Adrenal gland (tissue), 12 donors: ENCODE measurements around the gene CNTNAP2. TPM values are rescaled to one million over a fixed set of nuclear protein-coding genes. Genes with fewer than 3 reads are reported as not detected.

ENCODE experiments used
- DNase-seq, 7 donors: peaks; one replicate each; pipeline ENCODE4 v3.0.0-alpha.2; 2019 to 2020
- H3K27ac ChIP-seq, 5 donors: fragments of 200-600 bp; sonication (generic) in 4 of 5; 1 replicate in 3 of 5; 2 replicates in 2 of 5; pipeline versions ENCODE4 v1.5.1 to v1.8.0; 2016 to 2020; ENCODE audit warnings: mild to moderate bottlenecking in 1 of 5
- H3K27me3 ChIP-seq: fragments of 200-600 bp; 2 replicates; pipeline ENCODE4 v1.8.0; 2021
- H3K36me3 ChIP-seq, 2 donors: fragments of 200-600 bp; replicated peaks in 1 of 2; 1 replicate in 1 of 2; 2 replicates in 1 of 2; pipeline versions ENCODE4 v1.5.1 to v1.8.0; 2018 to 2022
- H3K4me1 ChIP-seq, 2 donors: fragments of 200-600 bp; replicated peaks in 1 of 2; 1 replicate in 1 of 2; 2 replicates in 1 of 2; pipeline versions ENCODE4 v1.5.1 to v1.8.0; 2018 to 2021
- H3K4me3 ChIP-seq, 4 donors: fragments of 200-600 bp; sonication (generic) in 3 of 4; one replicate each; pipeline ENCODE4 v1.5.1; 2016 to 2018
- H3K9me3 ChIP-seq, 3 donors: fragments of 200-600 bp; sonication (generic) in 1 of 3; replicated peaks in 1 of 3; 1 replicate in 2 of 3; 2 replicates in 1 of 3; pipeline versions ENCODE4 v1.5.1 to v1.8.0; 2016 to 2021
- CTCF ChIP-seq, 6 experiments: fragments of 450-650 bp in 4 of 6; fragments of 200-600 bp in 2 of 6; sonication (generic) in 1 of 6; IDR thresholded peaks; 1 replicate in 5 of 6; 2 replicates in 1 of 6; pipeline versions ENCODE4 v1.5.1 to v1.8.0; 2016 to 2021; ENCODE audit warnings: antibody characterized with exemption in 6 of 6, mild to moderate bottlenecking in 2 of 6, moderate library complexity in 1 of 6
- POLR2A ChIP-seq, 2 donors: fragments of 450-650 bp; IDR thresholded peaks; one replicate each; pipeline ENCODE4 v1.6.1; 2017; ENCODE audit warnings: antibody characterized with exemption in 2 of 2, mild to moderate bottlenecking in 2 of 2, moderate library complexity in 1 of 2
- WGBS, 4 donors: extraction: QIAGEN DNeasy Blood & Tissue Kit in 2 of 4; methylation state at CpG; one replicate each; pipeline versions ENCODE4 v1.1.5 to v1.1.7; 2013 to 2017; 5-methylcytosine and 5-hydroxymethylcytosine counted together
- intact Hi-C, 2 donors: fragments of 100-400 bp; cut with DNase I; formaldehyde crosslinking; loops; one replicate each; pipeline versions ENCODE4 v1.14.1 to v1.15.0; 2022 to 2023
- polyA plus RNA-seq, 3 donors: library from polyadenylated mRNA; stranded (reverse); fragments of 200-250 nt in 2 of 3; fragments of 350-450 nt in 1 of 3; fragmentation: Illumina TruSeq in 1 of 3; extraction: RNeasy Lipid Tissue Mini Kit (QIAGEN cat#74804) in 1 of 3; gene quantifications; one replicate each; pipeline ENCODE4 v1.2.3, GENCODE V29; 2013 to 2014
- total RNA-seq, 9 donors: library from RNA; depleted of rRNA in 4 of 9; stranded (reverse); fragments of >200 nt in 4 of 9; fragments of 120-200 nt in 1 of 9; fragmentation: NEBNext Ultra II Directional in 1 of 9; extraction: Animal tissue kit (Norgen Biotek cat#: 25700) in 1 of 9; gene quantifications; one replicate each; pipeline versions ENCODE4 v1.1.0 to v1.2.4, GENCODE V29; 2013 to 2023
- donor health status: healthy with polysubstance abuse.
- donor health status: Bipolar disorder and iron deficiency.
- donor health status: DM: yes; HTN: yes; CAD: no.
- donor health status: DM: no; HTN: no; CAD: no.
- donor health status: DM: no; HTN: no; CAD: no.
- donor health status: DM: yes; HTN: yes; CAD: no.

CNTNAP2 gene
- total and polyA plus RNA-seq, 12 donors, result 0.14 to 6.3 (median 1.8) TPM; not detected in 2

- DNase-seq, result no peak
- Histone ChIP-seq H3K36me3 (no peaks in the 10 kb centered on the region), H3K4me1 (peaks cover 4 to 15% of the 10 kb centered on the region in 2 donors), H3K9me3 (no peaks in the 10 kb centered on the region), H3K4me3 (no peak overlapping the region), H3K27me3 (no peaks in the 10 kb centered on the region), H3K27ac (no peak overlapping the region)
- intact Hi-C loops, result no loop called here
- TF ChIP-seq CTCF (IDR thresholded peaks at IDR 0.05) (no peak), POLR2A (IDR thresholded peaks at IDR 0.05) (no peak)
- 94 to 98% (median 95%) methylated on average over 3 of the region's 3 CpGs for WGBS, 4 donors
Measured at GRCh38 chr7:148210804-148211325, 2094.3 kb downstream of the CNTNAP2 start.

GRCh38 chr7:148211740-148212151, 2095.1 kb downstream of the CNTNAP2 start:
- Histone ChIP-seq H3K36me3 (no peaks in the 10 kb centered on the region), H3K9me3 (no peaks in the 10 kb centered on the region), H3K27ac (no peak overlapping the region), H3K4me1 (peaks cover 4 to 15% of the 10 kb centered on the region in 2 donors), H3K27me3 (no peaks in the 10 kb centered on the region), H3K4me3 (peak overlapping the region in 1 of 4 donors; percentile 7)
- intact Hi-C loops, result no loop called here
- no peak for DNase-seq
- TF ChIP-seq POLR2A (IDR thresholded peaks at IDR 0.05) (no peak), CTCF (IDR thresholded peaks at IDR 0.05) (no peak)

DNA sequence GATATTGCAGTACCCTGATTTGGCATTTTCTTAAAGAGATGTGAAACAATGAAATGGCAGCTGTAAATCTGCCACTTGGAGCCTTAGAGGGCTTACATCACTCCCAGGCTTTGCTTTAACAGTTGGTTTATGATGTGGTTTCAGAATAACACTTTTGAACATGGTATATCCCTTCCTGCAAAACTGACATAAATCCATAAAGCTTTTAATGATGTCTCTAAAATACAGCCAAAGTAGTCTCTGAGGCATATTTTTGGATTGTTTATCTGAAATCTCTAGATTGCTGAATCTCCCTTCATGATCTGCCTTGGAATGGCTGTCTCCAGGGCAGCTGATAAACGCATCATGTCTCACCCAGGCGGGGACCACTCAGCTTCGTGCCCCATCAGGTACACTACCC, 2096.1 kb downstream of the CNTNAP2 start:
- Histone ChIP-seq H3K27me3 (no peaks in the 10 kb centered on the region), H3K4me3 (no peak overlapping the region), H3K9me3 (no peaks in the 10 kb centered on the region), H3K4me1 (peaks cover 4 to 15% of the 10 kb centered on the region in 2 donors), H3K36me3 (no peaks in the 10 kb centered on the region), H3K27ac (no peak overlapping the region)
- TF ChIP-seq POLR2A (IDR thresholded peaks at IDR 0.05), result no peak
- no peak for DNase-seq
- 87 to 100% (median 95%) methylated on average over 2 to 3 of the region's 3 CpGs for WGBS, 4 donors
- intact Hi-C loops, result no loop called here

GRCh38 chr7:148214101-148214500, 2097.5 kb downstream of the CNTNAP2 start:
- WGBS, 4 donors, result 81 to 90% (median 89%) methylated on average over 4 of the region's 4 CpGs
- TF ChIP-seq CTCF (IDR thresholded peaks at IDR 0.05) (no peak), POLR2A (IDR thresholded peaks at IDR 0.05) (no peak)
- H3K4me3 ChIP-seq, result no peak overlapping the region
- H3K27ac ChIP-seq, result no peak overlapping the region
- H3K27me3 ChIP-seq, result no peaks in the 10 kb centered on the region
- no peak for DNase-seq
- no peaks in the 10 kb centered on the region for H3K9me3 ChIP-seq
- no peaks in the 10 kb centered on the region for H3K36me3 ChIP-seq
- H3K4me1 ChIP-seq, result peaks cover 4 to 15% of the 10 kb centered on the region in 2 donors
- intact Hi-C loops, result no loop called here

GRCh38 chr7:148218603-148219002, 2102.0 kb downstream of the CNTNAP2 start:
- TF ChIP-seq CTCF (IDR thresholded peaks at IDR 0.05) (no peak), POLR2A (IDR thresholded peaks at IDR 0.05) (no peak)
- Histone ChIP-seq H3K9me3 (no peaks in the 10 kb centered on the region), H3K4me3 (no peak overlapping the region), H3K27me3 (no peaks in the 10 kb centered on the region), H3K27ac (no peak overlapping the region), H3K4me1 (no peaks in the 10 kb centered on the region), H3K36me3 (no peaks in the 10 kb centered on the region)
- intact Hi-C loops, result no loop called here
- 89 to 94% (median 91%) methylated on average over 4 of the region's 4 CpGs for WGBS, 4 donors
- DNase-seq, result no peak
